Fibroblast of villous mesenchyme (primary cell): Measurements from ENCODE around the gene ZDHHC12. TPM values are rescaled to one million over a fixed set of nuclear protein-coding genes. Genes with fewer than 3 reads are reported as not detected.

ENCODE experiments used
- DNase-seq: peaks from one replicate; pipeline ENCODE4 v3.0.0-alpha.2; 2010; ENCODE audit warnings: low read depth
- H3K4me3 ChIP-seq: 2 replicates; pipeline ENCODE4 v1.5.1; 2011; ENCODE audit warnings: low read depth, mild to moderate bottlenecking, low read length
- total RNA-seq: library from RNA; depleted of rRNA; stranded (reverse); fragments of >200 nt; gene quantifications from 2 replicates; pipeline ENCODE4 v1.2.3, GENCODE V29; 2012
- TF ChIP-seq, protein P1 (sequence below): IDR thresholded peaks from 2 replicates; pipeline ENCODE4 v1.5.1; 2012; ENCODE audit warnings: low read depth, mild to moderate bottlenecking, low read length; ENCODE audit not compliant: insufficient read depth

Gene ZDHHC12
- total RNA-seq, 1 donor, result 30.7 TPM

DNA sequence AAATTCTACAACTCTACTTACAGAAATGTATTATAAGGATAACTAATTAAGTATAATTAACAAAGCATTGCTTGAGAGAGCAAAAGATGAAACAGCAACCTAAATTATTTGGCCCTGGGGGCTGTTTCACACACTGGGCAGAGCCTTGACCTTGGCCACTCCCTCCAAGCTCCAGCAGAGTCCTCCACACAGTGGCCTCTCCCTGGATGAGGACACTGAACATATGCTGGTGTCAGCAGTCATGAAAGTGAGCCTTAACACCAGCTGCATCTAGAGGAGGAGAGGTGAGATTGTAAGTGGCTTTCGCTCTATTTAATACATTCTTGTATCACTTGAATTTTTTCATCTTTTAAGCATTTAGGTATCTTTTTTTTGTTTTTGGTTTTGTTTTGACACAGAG, 23.3 kb upstream of the ZDHHC12 start:
- H3K4me3 ChIP-seq, result no peak overlapping the region
- TF ChIP-seq, protein P1, sequence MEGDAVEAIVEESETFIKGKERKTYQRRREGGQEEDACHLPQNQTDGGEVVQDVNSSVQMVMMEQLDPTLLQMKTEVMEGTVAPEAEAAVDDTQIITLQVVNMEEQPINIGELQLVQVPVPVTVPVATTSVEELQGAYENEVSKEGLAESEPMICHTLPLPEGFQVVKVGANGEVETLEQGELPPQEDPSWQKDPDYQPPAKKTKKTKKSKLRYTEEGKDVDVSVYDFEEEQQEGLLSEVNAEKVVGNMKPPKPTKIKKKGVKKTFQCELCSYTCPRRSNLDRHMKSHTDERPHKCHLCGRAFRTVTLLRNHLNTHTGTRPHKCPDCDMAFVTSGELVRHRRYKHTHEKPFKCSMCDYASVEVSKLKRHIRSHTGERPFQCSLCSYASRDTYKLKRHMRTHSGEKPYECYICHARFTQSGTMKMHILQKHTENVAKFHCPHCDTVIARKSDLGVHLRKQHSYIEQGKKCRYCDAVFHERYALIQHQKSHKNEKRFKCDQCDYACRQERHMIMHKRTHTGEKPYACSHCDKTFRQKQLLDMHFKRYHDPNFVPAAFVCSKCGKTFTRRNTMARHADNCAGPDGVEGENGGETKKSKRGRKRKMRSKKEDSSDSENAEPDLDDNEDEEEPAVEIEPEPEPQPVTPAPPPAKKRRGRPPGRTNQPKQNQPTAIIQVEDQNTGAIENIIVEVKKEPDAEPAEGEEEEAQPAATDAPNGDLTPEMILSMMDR, result no peak
- no peak for DNase-seq

DNA sequence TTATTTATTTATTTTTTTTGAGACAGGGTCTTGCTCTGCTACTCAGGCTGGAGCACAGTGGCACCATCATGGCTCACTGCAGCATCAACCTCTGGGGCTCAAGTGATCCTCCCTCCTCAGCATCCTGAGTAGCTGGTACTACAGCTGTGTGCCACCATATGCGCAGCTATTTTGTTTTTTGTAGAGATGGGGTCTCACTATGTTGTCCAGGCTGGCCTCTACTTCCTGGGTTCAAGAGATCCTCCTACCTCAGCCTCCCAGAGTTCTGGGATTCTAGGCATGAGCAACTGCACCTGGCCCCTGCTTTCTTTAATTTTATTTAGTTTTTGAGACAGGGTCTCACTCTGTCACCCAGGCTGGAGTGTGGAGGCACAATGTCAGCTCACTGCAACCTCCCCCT, 19.5 kb upstream of the ZDHHC12 start:
- TF ChIP-seq, protein P1, result no peak
- no peak for DNase-seq
- no peak overlapping the region for H3K4me3 ChIP-seq

DNA sequence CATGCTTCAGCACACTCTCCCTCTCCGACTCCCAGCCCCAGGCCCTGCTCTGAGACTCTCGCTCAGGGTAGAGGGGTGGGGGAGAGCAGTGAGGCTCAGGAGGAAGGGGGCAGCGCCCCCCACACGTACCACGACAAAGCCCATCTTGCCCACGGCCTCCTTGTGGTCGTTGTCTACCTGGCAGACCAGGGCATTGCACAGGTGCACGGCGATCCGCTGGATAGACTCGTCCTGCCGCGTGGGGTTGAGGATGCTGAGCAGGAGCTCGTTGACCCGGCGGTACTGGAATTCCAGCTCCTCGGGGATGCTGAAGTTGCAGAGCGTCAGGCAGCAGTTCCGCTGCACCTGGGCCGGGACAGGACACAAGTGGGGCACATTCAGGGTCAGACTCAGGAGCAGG, 18.5 kb upstream of the ZDHHC12 start:
- H3K4me3 ChIP-seq, result no peak overlapping the region
- TF ChIP-seq, protein P1, result no peak
- DNase-seq, result no peak

DNA sequence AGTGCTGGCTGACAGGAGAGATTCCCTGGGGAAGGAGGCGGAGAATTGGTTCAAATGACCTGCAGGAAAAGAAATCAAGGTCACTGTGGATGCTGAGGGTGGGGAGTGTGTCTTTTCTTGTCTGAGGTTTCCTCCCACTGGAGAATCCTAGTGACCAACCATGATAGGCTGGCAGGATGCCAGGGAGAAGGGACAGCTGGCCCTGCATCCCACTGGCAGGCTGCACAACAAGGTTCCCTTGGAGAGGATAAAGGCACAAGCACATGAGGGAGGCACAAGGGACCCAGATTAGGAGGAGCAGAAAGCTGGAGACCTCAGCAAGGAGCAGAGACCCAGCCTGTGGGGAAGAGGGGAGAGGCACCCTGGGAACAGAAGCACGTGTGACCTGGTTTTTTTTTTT, 11.4 kb upstream of the ZDHHC12 start:
- DNase-seq, result no peak
- TF ChIP-seq, protein P1, result no peak
- H3K4me3 ChIP-seq, result no peak overlapping the region

DNA sequence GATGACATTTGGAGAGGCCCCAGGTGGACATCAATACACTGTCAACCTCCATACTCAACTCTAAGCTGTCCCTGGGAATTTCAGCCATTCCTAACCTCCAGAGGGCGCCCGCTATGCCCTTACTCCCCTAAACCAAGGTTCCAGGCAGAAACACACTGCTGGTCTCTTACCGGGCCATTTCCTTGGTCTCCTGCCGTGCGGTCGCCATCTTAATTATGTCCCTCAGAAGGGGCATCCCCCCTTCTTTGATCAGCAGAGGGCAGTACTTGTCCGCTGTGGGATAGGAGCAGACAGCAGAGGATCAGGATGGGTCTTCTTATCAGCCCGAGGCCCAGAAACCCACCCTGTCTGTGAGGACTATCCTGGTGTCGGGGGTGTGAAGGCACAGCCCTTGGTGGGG, 9.3 kb upstream of the ZDHHC12 start:
- DNase-seq, result peak; percentile 89
- TF ChIP-seq, protein P1, result peak; percentile 83
- H3K4me3 ChIP-seq, result no peak overlapping the region

DNA sequence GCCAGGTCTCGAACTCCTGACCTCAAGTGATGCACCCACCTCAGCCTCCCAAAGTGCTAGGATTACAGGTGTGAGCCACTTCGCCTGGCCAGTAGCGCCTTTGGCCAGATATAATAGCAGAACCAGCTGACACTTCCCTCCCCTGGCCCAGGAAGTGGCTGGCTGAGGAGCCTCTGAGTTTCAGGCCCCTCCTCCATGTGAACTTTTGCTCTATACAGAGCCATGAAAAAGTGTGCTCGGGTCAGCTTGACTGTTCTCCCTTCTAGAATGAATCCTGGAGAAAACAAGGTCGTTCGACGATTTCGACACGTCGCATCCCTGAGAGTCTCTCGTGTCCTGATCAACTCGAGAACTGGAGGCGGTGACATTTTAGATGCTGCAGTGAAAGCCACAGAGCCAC, 8.6 kb upstream of the ZDHHC12 start:
- no peak overlapping the region for H3K4me3 ChIP-seq
- TF ChIP-seq, protein P1, result no peak
- DNase-seq, result no peak

DNA sequence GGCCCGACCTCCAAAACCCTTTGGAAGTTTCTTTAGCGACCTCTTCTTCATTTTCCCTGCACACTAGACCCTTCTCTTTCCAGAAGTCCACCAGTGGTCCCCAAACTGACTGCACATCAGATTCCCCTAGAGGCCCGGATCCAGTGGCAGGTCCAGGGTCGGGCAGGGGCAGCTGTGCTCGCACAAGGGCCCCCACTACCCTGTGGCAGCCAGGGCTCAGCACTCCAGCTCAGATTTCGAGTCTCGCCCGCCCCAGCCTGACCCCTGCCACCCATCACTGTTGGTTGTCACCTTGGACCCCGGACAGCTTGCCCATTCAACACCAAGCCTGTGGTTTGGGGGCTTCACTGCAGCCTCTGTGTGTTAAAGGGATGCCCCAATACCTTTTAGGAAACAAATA, 7.8 kb upstream of the ZDHHC12 start:
- DNase-seq, result no peak
- no peak overlapping the region for H3K4me3 ChIP-seq
- TF ChIP-seq, protein P1, result no peak
